Adrenal gland (tissue), 12 donors: ENCODE results near the gene POLR3K. TPM values are rescaled to one million over a fixed set of nuclear protein-coding genes. Genes with fewer than 3 reads are reported as not detected.
"Not testable (repeated sequence)": the region's sequence is repeated elsewhere in the genome, so short reads cannot be mapped to it uniquely, and the experiment has no call there.

ENCODE experiments used
- DNase-seq, 7 donors: peaks; one replicate each; pipeline ENCODE4 v3.0.0-alpha.2; 2019 to 2020
- H3K27ac ChIP-seq, 5 donors: fragments of 200-600 bp; sonication (generic) in 4 of 5; 1 replicate in 3 of 5; 2 replicates in 2 of 5; pipeline versions ENCODE4 v1.5.1 to v1.8.0; 2016 to 2020; ENCODE audit warnings: mild to moderate bottlenecking in 1 of 5
- H3K27me3 ChIP-seq: fragments of 200-600 bp; 2 replicates; pipeline ENCODE4 v1.8.0; 2021
- H3K36me3 ChIP-seq, 2 donors: fragments of 200-600 bp; replicated peaks in 1 of 2; 1 replicate in 1 of 2; 2 replicates in 1 of 2; pipeline versions ENCODE4 v1.5.1 to v1.8.0; 2018 to 2022
- H3K4me1 ChIP-seq, 2 donors: fragments of 200-600 bp; replicated peaks in 1 of 2; 1 replicate in 1 of 2; 2 replicates in 1 of 2; pipeline versions ENCODE4 v1.5.1 to v1.8.0; 2018 to 2021
- H3K4me3 ChIP-seq, 4 donors: fragments of 200-600 bp; sonication (generic) in 3 of 4; one replicate each; pipeline ENCODE4 v1.5.1; 2016 to 2018
- H3K9me3 ChIP-seq, 3 donors: fragments of 200-600 bp; sonication (generic) in 1 of 3; replicated peaks in 1 of 3; 1 replicate in 2 of 3; 2 replicates in 1 of 3; pipeline versions ENCODE4 v1.5.1 to v1.8.0; 2016 to 2021
- POLR2A ChIP-seq, 2 donors: fragments of 450-650 bp; IDR thresholded peaks; one replicate each; pipeline ENCODE4 v1.6.1; 2017; ENCODE audit warnings: antibody characterized with exemption in 2 of 2, mild to moderate bottlenecking in 2 of 2, moderate library complexity in 1 of 2
- WGBS, 4 donors: extraction: QIAGEN DNeasy Blood & Tissue Kit in 2 of 4; methylation state at CpG; one replicate each; pipeline versions ENCODE4 v1.1.5 to v1.1.7; 2013 to 2017; 5-methylcytosine and 5-hydroxymethylcytosine counted together
- intact Hi-C, 2 donors: fragments of 100-400 bp; cut with DNase I; formaldehyde crosslinking; loops; one replicate each; pipeline versions ENCODE4 v1.14.1 to v1.15.0; 2022 to 2023
- microRNA-seq, 3 donors: library from miRNA; unstranded; fragments of <30 nt; microRNA quantifications; one replicate each; pipeline ENCODE4, GENCODE V29; 2017 to 2020
- polyA plus RNA-seq, 3 donors: library from polyadenylated mRNA; stranded (reverse); fragments of 200-250 nt in 2 of 3; fragments of 350-450 nt in 1 of 3; fragmentation: Illumina TruSeq in 1 of 3; extraction: RNeasy Lipid Tissue Mini Kit (QIAGEN cat#74804) in 1 of 3; gene quantifications; one replicate each; pipeline ENCODE4 v1.2.3, GENCODE V29; 2013 to 2014
- small RNA-seq, 2 donors: library from RNA; depleted of rRNA; stranded (forward); fragments of <200 nt; gene quantifications; one replicate each; pipeline ENCODE3, GENCODE V24; 2016
- total RNA-seq, 9 donors: library from RNA; depleted of rRNA in 4 of 9; stranded (reverse); fragments of >200 nt in 4 of 9; fragments of 120-200 nt in 1 of 9; fragmentation: NEBNext Ultra II Directional in 1 of 9; extraction: Animal tissue kit (Norgen Biotek cat#: 25700) in 1 of 9; gene quantifications; one replicate each; pipeline versions ENCODE4 v1.1.0 to v1.2.4, GENCODE V29; 2013 to 2023
- TF ChIP-seq, protein P1 (sequence below), 6 experiments: fragments of 450-650 bp in 4 of 6; fragments of 200-600 bp in 2 of 6; sonication (generic) in 1 of 6; IDR thresholded peaks; 1 replicate in 5 of 6; 2 replicates in 1 of 6; pipeline versions ENCODE4 v1.5.1 to v1.8.0; 2016 to 2021; ENCODE audit warnings: antibody characterized with exemption in 6 of 6, mild to moderate bottlenecking in 2 of 6, moderate library complexity in 1 of 6
- donor health status: healthy with polysubstance abuse.
- donor health status: Bipolar disorder and iron deficiency.
- donor health status: DM: yes; HTN: yes; CAD: no.
- donor health status: DM: no; HTN: no; CAD: no.
- donor health status: DM: no; HTN: no; CAD: no.
- donor health status: DM: yes; HTN: yes; CAD: no.

Gene POLR3K
- total and polyA plus RNA-seq, 12 donors = 3.6 to 21.4 (median 8.6) TPM

DNA sequence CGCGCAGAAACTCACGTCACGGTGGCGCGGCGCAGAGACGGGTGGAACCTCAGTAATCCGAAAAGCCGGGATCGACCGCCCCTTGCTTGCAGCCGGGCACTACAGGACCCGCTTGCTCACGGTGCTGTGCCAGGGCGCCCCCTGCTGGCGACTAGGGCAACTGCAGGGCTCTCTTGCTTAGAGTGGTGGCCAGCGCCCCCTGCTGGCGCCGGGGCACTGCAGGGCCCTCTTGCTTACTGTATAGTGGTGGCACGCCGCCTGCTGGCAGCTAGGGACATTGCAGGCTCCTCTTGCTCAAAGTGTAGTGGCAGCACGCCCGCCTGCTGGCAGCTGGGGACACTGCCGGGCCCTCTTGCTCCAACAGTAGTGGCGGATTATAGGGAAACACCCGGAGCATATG, 42.6 kb downstream of the POLR3K start:
- H3K9me3 ChIP-seq, H3K36me3 ChIP-seq, H3K4me3 ChIP-seq, H3K27ac ChIP-seq, H3K27me3 ChIP-seq, intact Hi-C loops, H3K4me1 ChIP-seq: not testable (repeated sequence)
- WGBS, 4 donors = 17 to 49% (median 24%) methylated on average over 7 to 15 of the region's 27 CpGs; no CpG with 5 or more reads in 1 of the 4 donors
- DNase-seq = peak; percentile 92 to 100 (median 98)
- TF ChIP-seq, protein P1, sequence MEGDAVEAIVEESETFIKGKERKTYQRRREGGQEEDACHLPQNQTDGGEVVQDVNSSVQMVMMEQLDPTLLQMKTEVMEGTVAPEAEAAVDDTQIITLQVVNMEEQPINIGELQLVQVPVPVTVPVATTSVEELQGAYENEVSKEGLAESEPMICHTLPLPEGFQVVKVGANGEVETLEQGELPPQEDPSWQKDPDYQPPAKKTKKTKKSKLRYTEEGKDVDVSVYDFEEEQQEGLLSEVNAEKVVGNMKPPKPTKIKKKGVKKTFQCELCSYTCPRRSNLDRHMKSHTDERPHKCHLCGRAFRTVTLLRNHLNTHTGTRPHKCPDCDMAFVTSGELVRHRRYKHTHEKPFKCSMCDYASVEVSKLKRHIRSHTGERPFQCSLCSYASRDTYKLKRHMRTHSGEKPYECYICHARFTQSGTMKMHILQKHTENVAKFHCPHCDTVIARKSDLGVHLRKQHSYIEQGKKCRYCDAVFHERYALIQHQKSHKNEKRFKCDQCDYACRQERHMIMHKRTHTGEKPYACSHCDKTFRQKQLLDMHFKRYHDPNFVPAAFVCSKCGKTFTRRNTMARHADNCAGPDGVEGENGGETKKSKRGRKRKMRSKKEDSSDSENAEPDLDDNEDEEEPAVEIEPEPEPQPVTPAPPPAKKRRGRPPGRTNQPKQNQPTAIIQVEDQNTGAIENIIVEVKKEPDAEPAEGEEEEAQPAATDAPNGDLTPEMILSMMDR (IDR thresholded peaks at IDR 0.05) = peak in 3 of 6 experiments; percentile 38 to 48 (median 47)

DNA sequence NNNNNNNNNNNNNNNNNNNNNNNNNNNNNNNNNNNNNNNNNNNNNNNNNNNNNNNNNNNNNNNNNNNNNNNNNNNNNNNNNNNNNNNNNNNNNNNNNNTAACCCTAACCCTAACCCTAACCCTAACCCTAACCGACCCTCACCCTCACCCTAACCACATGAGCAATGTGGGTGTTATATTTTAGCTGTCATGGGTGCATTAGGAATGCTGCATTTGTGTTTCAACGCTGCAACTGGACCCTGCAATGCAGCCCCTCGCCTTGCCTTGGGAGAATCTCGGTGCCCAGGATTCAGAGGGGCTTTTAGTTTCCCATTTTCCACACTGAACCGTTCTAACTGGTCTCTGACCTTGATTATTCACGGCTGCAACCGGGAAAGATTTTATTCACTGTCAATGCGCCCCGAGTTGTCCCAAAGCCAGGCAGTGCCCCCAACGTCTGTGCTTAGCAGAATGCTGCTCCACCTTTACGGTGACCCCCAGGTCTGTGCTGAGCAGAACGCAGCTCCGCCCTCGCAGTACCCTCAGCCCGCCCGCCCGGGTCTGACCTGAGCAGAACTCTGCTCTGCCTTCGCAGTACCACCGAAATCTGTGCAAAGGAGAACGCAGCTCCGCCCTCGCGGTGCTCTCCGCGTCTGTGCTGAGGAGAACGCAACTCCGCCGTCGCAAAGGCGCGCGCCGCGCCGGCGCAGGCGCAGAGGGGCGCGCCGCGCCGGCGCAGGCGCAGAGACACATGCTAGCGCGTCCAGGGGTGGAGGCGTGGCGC, 43.3 kb downstream of the POLR3K start:
- no peaks in the 10 kb centered on the region for H3K27me3 ChIP-seq
- no peaks in the 10 kb centered on the region for H3K9me3 ChIP-seq
- no peak overlapping the region for H3K27ac ChIP-seq
- no peaks in the 10 kb centered on the region for H3K4me1 ChIP-seq
- no peak overlapping the region for H3K4me3 ChIP-seq
- intact Hi-C loops = no loop called here
- TF ChIP-seq, protein P1 (IDR thresholded peaks at IDR 0.05) = no peak
- TF ChIP-seq POLR2A (IDR thresholded peaks at IDR 0.05) = no peak
- 63 to 78% (median 66%) methylated on average over 18 to 47 of the region's 48 CpGs; no CpG with 5 or more reads in 1 of the 4 donors for WGBS, 4 donors
- no peaks in the 10 kb centered on the region for H3K36me3 ChIP-seq
- DNase-seq = peak in 6 of 7 donors; percentile 26 to 65 (median 39)

Small RNA genes within 50 kb of the gene (microRNA-seq; reads per million reads assigned to microRNA genes)
- gene MIR6859-4 = 0 reads per million in 3 donors

Small RNA genes within 50 kb of the gene (small RNA-seq; reads per million reads assigned to genes)
- 0 reads per million in 2 donors for gene MIR6859-4
- gene Z69720.2 = 0 reads per million in 2 donors

Other genes with a start within 250 kb of the POLR3K start
- gene SNRNP25, start 220 bp upstream of the POLR3K start, total RNA-seq = 10 to 100 TPM; 22.6 to 50.5 (median 29.6) TPM
- gene SNRNP25, start 220 bp upstream of the POLR3K start, polyA plus RNA-seq = 10 to 100 TPM; 35.3 to 51.1 (median 40.2) TPM
- 10 to 100 TPM in 1 of 9 donors, 1 to 10 TPM in 8; 3.7 to 10.2 (median 6.9) TPM for gene RHBDF1, start 19.0 kb upstream of the POLR3K start, total RNA-seq
- gene RHBDF1, start 19.0 kb upstream of the POLR3K start, polyA plus RNA-seq = 10 to 100 TPM in 2 of 3 donors, 1 to 10 TPM in 1; 2.3 to 55.7 (median 47.1) TPM
- 100 to 1,000 TPM in 4 of 9 donors, 10 to 100 TPM in 5; 60.9 to 207 (median 80.2) TPM for gene MPG, start 24.6 kb upstream of the POLR3K start, total RNA-seq
- 100 to 1,000 TPM in 2 of 3 donors, 1 to 10 TPM in 1; 5.0 to 148 (median 129) TPM for gene MPG, start 24.6 kb upstream of the POLR3K start, polyA plus RNA-seq
- 10 to 100 TPM in 8 of 9 donors, 1 to 10 TPM in 1; 4.6 to 46.2 (median 31.0) TPM for gene NPRL3, start 85.1 kb upstream of the POLR3K start, total RNA-seq
- 10 to 100 TPM; 22.3 to 45.8 (median 29.1) TPM for gene NPRL3, start 85.1 kb upstream of the POLR3K start, polyA plus RNA-seq
- gene HBZ, start 99.0 kb upstream of the POLR3K start, total RNA-seq = 1 to 10 TPM in 2 of 9 donors, under 1 TPM in 1, not detected in 6; 0.61 to 1.3 (median 1.3) TPM
- gene HBZ, start 99.0 kb upstream of the POLR3K start, polyA plus RNA-seq = not detected
- gene HBM, start 112.4 kb upstream of the POLR3K start, total RNA-seq = 10 to 100 TPM in 1 of 9 donors, under 1 TPM in 2, not detected in 6; 0.53 to 30.2 (median 0.61) TPM
- not detected for gene HBM, start 112.4 kb upstream of the POLR3K start, polyA plus RNA-seq
- 1,000 to 10,000 TPM in 1 of 9 donors, 100 to 1,000 TPM in 1, 10 to 100 TPM in 3, 1 to 10 TPM in 3, not detected in 1; 1.9 to 1,723 (median 23.6) TPM for gene HBA2, start 119.3 kb upstream of the POLR3K start, total RNA-seq
- 100 to 1,000 TPM in 1 of 3 donors, 10 to 100 TPM in 1, not detected in 1; 51.7 to 113 TPM for gene HBA2, start 119.3 kb upstream of the POLR3K start, polyA plus RNA-seq
- gene HBA1, start 123.1 kb upstream of the POLR3K start, total RNA-seq = 100 to 1,000 TPM in 2 of 9 donors, 10 to 100 TPM in 4, not detected in 3; 12.7 to 742 (median 34.7) TPM
- gene HBA1, start 123.1 kb upstream of the POLR3K start, polyA plus RNA-seq = 10 to 100 TPM in 2 of 3 donors, not detected in 1; 18.2 to 30.1 TPM
- 1 to 10 TPM in 2 of 9 donors, not detected in 7; 1.9 to 6.0 TPM for gene HBQ1, start 126.9 kb upstream of the POLR3K start, total RNA-seq
- under 1 TPM in 1 of 3 donors, not detected in 2; 0.44 TPM for gene HBQ1, start 126.9 kb upstream of the POLR3K start, polyA plus RNA-seq
- 100 to 1,000 TPM in 2 of 9 donors, 10 to 100 TPM in 7; 19.7 to 128 (median 68.6) TPM for gene LUC7L, start 175.8 kb upstream of the POLR3K start, total RNA-seq
- gene LUC7L, start 175.8 kb upstream of the POLR3K start, polyA plus RNA-seq = 100 to 1,000 TPM in 2 of 3 donors, 10 to 100 TPM in 1; 29.0 to 700 (median 372) TPM
- 100 to 1,000 TPM in 4 of 9 donors, 10 to 100 TPM in 5; 67.5 to 207 (median 99.4) TPM for gene FAM234A, start 181.2 kb upstream of the POLR3K start, total RNA-seq
- gene FAM234A, start 181.2 kb upstream of the POLR3K start, polyA plus RNA-seq = 10 to 100 TPM; 60.2 to 91.5 (median 68.2) TPM
- 10 to 100 TPM in 1 of 9 donors, 1 to 10 TPM in 7, under 1 TPM in 1; 0.83 to 51.1 (median 5.7) TPM for gene RGS11, start 222.3 kb upstream of the POLR3K start, total RNA-seq
- 10 to 100 TPM in 2 of 3 donors, 1 to 10 TPM in 1; 1.4 to 98.6 (median 34.9) TPM for gene RGS11, start 222.3 kb upstream of the POLR3K start, polyA plus RNA-seq
- 1 to 10 TPM in 2 of 9 donors, under 1 TPM in 4, not detected in 3; 0.23 to 2.1 (median 0.64) TPM for gene ARHGDIG, start 227.0 kb upstream of the POLR3K start, total RNA-seq
- gene ARHGDIG, start 227.0 kb upstream of the POLR3K start, polyA plus RNA-seq = 1 to 10 TPM in 2 of 3 donors, under 1 TPM in 1; 0.40 to 3.5 (median 1.3) TPM
- gene PDIA2, start 229.6 kb upstream of the POLR3K start, total RNA-seq = 1 to 10 TPM in 1 of 9 donors, under 1 TPM in 5, not detected in 3; 0.28 to 1.4 (median 0.58) TPM
- gene PDIA2, start 229.6 kb upstream of the POLR3K start, polyA plus RNA-seq = 1 to 10 TPM in 2 of 3 donors, not detected in 1; 2.6 to 9.7 TPM